DMS 273 treated with DMSO at 0.1 percent for 48 hours (cell line): ENCODE results near the gene TAS2R60.
"Not testable (repeated sequence)": the region's sequence is repeated elsewhere in the genome, so short reads cannot be mapped to it uniquely, and the experiment has no call there.

ENCODE experiments used
- DNase-seq: peaks from one replicate; lab custom pipeline; 2025; lab: John Stamatoyannopoulos, UW

Gene TAS2R60

DNA sequence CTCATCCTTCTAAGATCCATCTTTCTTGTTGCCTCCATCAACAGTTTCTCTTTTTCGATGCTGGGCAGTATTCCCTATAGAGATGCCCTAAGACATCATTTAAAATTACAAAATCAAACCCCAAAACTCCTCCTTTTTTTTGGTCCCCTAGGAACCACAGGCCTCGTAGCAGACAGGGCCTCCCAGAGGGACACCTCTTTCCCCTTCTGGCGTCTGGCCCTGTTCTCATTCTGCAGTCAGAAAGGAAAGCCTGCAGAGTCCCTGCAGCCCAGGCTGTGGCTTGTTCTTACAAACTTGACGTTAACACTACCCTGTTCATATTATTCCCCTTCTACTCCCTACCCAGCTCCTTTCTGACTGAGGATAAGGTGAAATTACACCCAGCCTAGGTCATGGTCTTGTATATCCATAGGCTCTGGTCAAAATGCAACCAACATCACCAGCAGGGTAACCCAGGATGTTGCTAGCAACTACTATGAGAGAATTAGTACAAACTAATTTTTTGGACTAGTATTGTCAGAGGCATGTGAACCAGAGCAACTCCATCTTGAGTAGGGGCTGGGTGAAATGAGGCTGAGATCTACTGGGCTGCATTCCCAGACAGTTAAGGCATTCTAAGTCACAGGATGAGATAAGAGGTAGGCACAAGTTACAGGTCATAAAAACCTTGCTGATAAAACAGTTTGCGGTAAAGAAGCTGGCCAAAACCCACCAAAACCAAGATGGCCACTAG lies 31.1 kb upstream of the TAS2R60 start:
- no peak for DNase-seq

DNA sequence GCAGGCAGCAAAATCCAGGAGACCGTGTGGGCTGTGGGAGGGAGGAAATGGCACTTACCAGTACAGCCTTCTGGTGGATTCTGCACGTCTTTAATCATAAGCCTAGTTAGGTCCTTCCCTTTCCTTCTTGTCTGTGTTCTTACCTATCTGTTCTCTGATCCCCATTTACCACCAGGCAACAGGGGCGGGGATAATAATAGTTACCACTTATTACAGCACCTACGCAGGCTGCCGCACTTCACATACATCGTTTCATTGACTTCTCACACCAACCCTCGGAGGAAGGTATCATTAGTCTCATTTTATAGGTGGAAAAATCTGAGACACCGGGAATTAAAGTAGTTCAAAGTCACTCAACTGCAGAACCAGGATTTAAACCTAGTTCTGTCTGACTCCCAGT lies 30.1 kb upstream of the TAS2R60 start:
- no peak for DNase-seq

DNA sequence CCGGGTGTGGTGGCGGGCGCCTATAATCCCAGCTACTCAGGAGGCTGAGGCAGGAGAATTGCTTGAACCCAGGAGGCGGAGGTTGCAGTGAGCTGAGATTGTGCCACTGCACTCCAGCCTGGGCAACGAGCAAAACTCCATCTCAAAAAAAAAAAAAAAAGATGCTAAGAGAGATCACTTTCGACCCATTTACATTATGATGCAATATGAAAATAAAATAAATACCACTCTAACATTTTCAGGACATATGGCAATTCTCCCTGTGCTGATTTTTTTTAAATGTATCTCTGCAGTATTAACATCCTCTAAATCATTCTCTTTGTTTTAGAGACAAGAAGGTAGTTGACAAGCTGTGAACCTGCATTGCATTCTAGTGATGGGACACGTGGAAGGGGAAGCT lies 28.0 kb upstream of the TAS2R60 start:
- DNase-seq, result not testable (repeated sequence)

DNA sequence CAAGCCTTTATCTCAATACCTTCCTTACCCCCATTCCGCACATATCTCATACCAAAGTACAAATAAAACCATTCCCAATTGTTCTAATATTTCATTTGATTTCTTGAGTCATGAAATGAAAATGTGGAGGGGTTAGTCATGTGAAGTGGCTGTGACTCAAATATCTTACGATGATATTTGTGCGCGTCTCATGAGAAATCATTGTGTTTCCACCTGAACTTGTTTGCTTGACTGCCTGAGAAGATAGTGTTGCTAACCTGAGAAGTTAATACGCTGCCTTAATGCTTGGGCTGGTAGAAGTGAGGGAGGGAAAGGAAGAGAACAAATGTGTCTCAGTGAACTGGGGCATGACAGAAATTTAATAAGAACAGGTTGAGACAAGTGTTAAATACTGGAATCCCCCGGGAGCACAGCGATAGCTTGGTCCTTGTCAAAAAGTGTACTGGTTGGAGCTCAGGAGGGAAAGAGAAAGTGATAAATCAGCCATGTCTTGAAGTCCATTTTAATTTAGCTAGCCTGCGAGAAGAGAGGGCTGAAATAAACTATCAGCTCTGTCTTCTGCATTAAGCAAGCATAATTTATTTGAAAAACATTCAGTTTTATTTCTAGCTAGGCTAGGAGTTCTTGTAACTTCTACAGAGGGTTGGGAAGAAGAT lies 27.4 kb upstream of the TAS2R60 start:
- DNase-seq, result no peak

DNA sequence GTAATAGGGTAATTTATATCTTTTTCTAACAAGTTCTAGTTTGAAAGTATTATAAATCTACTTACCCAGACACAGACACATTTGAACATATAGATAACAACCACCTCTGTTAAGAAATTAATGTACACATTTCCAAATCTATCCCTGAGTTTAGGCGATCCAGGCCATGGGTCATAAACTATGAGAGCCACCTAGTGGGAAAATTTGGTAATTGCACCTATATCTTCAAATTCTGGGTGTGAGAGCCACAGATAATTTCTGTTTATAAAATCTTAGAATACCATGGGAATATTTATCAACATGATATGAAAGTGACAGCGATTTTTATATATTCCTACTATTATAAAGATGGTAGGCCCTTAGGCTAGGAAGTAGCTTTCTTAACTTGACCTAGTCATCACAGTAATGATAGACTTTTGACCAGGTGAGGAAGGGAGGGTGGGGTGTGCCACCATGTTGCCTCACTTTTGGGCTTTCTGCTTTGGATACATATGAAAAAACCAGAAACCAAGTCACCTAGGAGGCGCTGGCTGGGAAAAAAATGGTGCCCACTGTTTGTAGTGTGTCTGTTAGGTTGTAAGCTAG lies 26.6 kb upstream of the TAS2R60 start:
- DNase-seq, result no peak

DNA sequence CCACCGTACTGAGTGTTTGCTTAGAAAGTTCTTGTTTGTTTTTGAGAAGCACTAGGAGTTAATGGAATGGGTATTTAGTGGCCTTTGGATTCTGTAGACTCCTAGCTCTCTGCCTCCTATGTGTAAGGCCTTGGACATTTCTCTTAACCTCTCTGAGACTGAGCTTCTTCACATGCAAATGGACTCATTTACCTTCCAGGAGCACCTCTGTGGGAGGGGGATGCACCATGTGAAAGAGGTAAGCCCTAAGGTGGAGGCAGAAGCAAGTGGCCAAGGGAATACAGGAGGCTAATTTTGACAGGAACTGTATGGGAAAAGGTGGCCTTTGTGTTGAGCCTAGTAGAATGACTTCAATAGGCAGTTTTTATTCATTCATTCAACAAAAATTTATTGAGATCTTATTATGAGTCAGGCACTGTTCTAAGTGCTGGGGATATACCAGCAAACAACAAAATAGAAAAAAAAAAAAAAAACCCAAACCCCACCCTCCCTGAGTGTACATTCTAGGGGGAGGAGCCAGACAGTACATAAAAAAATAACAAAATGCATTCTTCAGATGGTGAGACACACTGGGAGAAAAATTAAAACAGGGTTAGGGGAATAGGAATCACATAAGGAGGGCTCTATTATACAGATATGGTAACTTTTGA lies 25.4 kb upstream of the TAS2R60 start:
- no peak for DNase-seq

DNA sequence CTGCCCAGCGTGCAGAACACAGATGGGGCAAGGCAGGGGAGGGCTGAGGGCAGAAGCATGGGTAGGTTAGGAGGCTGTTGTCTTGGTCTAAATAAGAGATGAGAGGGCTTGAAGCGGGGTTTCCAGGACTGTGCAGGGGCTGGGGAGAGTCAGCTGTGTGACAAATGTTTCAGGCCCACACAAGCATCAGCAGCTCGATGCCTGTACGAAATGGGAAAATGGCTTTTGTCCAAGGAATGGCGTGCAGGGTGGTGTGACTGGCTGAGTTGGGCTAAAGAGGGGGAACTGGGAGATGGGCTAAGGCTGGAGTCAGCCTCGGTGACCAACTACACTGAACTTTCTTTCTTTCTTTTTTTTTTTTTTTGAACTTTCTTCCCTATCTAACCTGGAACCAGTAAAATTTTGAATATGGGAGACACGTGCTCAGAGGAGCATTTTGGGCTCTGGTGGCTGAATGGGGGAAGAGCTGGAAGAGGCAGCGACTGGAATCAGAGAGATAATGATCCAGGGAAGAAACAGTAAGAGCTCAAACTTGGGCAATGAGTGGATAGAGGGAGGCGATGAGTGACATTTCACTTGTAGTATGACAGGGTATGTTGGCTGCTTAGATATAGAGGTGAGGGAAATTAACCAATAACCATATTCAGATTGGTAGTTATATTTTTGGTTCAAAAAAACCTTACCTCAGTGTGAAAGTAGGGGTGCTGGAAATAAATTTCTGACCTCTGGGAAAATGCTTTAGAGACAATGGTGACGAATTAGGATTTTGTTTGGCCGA lies 24.4 kb upstream of the TAS2R60 start:
- DNase-seq, result no peak

DNA sequence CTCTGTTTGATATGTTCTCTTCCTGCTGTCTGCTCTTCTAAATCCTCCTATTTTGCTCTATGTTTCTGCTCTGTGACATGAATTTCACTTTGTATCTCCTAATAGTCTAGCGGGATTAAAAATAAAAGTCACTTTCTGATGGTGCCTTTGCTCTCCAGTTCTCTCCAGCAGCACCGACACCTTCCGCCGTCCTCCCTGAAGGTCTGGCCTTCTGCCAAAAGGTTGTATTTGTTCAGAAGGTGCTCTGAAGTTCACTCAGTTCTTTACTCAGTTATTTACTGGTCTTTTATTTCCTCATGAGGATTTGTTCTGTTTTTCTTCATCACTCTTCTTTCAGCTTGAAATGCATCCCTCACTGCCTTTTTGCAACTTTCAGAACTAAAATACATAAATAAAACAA lies 23.4 kb upstream of the TAS2R60 start:
- DNase-seq, result no peak

DNA sequence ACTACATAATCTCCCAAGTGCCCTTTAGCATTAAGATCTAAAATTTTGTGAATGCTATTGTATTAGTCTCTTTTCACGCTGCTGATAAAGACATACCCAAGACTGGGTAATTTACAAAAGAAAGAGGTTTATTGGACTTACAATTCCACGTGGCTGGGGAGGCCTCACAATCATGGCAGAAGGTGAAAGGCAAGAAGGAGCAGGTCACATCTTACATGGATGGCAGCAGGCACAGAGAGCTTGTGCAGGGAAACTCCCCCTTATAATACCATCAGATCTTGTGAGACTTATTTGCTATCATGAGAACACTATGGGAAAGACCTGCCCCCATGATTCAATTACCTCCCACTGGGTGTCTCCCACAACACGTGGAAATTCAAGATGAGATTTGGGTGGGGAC lies 22.6 kb upstream of the TAS2R60 start:
- DNase-seq, result not testable (repeated sequence)

DNA sequence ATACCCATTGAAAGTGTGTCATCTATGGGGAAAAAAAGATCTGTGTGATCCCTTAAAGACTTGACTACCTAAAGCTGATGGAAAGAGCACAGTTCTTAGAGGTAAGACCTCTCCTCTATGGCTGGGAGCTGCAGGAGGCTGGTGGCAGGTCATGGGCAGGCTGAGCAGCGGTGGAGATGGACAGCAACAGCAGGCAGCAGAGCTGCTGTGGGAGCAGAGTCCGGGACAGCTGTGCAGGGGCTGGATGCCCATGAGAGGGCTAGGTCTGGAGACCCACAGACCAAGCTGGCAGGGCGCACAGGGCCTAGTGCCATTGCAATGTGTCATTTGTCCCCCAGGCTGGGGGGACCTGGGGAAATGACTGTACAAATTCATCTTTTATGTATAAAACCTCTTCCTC lies 21.2 kb upstream of the TAS2R60 start:
- no peak for DNase-seq

DNA sequence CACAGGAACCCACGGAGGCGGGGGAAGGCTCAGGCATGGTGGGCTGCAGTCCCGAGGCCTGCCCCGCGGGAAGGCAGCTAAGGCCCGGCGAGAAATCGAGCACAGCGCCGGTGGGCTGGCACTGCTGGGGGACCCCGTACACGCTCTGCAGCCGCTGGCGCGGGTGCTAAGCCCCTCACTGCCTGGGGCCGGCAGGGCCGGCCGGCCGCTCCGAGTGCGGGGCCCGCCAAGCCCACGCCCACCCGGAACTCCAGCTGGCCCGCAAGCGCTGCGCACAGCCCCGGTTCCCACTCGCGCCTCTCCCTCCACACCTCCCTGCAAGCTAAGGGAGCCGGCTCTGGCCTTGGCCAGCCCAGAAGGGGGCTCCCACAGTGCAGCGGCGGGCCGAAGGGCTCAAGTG lies 18.8 kb upstream of the TAS2R60 start:
- not testable (repeated sequence) for DNase-seq

DNA sequence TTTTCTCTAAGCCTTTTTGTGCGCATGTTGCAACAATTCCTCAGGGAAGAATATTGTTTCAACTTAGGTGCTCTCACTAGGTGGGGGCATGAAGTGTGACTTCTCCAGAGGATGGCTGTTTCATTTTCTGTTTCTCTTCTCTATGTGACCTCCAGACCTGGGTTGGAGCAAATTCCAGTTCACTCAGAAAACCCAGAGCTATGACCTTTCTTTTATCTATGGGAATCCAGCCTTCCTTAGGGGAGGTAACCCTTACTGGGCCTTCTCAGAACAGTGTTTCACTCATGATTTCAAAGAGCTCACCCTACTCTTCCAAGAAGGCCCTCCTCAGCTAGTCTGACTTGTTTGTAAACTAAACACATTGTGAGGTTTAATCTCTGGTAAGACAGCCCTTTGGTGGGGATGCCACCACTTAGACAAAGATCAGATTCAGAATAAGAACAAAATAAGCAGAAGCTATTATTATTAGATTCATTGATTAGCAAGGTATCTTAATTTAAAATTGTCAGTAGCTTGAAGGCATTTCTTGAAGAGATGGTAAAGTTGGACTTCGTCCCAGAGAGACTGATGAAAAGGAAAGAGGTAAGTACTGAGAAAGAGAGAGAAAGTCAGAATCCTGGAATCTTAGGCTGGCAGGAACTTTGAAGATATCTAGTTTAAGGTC lies 16.6 kb upstream of the TAS2R60 start:
- no peak for DNase-seq

DNA sequence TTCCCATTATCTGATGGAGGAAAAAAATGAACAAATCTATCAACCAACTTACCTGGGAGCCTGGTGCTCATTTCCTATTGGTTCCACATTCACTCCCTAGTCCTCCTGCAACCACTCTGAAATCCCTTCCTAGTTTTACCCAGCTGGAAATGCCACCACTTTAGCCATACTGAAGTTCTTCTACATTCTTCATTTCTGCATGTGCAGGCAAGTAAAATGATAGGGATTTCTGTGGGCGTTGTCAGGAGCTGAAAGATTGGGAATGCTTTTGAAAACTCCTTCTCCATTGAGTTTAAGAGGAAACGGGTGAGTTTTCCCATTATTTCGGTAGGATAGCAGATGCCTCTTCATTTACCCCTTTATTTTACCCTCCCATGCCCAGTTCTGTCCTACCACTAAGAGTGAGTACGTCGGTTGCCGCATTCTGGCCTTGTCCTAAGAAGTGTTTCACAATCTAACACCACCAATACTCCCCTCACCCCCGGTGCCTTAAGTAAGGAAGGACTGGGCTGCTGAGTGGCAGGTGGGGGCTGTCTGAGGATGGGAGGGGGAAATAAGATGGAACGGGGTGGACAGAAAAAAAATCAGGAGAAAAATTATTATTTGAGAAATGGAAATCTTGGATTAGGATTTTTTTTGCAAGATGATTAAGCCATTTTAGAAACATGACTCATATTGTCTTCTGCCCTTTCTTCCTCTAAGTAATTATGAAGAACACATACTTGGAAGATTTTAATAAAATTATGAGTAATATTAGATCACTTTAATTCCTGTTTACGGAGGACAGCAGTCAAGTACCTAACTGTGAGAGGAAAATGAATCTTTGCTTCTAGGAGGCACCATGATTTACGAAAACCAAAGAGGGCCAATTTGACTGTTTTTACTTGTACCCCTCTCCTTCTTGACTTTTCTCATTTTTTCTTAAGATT lies 13.2 kb upstream of the TAS2R60 start:
- no peak for DNase-seq

DNA sequence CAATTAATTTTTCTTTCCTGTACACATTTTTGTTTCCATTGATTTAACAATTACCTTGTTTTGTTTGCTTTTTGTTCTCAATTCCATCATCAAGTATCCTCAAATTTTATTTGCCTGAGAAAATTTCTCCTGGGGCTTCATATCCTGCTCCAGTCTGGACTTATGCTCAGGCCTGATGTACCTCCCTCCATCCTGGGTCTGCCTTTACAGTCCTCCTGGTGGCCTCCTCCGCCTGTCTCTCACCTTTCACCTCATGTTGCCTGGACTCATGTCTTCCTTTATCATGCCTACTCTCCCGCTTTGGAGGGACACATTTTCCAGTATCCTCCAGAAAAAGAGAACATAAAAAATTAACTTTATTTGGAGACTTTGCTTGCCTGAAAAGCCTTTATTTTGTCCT lies 12.1 kb upstream of the TAS2R60 start:
- no peak for DNase-seq

DNA sequence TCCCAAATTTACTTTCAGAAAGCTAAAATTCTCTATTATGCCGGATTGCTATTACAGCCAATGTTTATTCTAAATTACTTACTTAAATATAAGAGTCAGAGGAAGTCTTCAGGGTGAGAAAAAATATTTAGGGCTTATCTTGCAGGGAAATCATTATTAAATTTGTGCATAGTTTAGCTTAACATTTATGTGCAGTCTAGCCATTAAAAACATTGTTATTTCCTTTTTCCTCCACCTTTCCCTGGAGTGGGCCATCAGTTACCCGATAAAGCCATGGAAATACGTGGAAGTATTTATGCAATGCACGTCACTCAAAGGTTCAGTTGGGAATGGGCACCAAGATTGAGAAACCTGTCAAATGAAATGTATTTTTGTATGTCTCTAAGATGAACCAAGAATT lies 9.5 kb upstream of the TAS2R60 start:
- DNase-seq, result no peak

DNA sequence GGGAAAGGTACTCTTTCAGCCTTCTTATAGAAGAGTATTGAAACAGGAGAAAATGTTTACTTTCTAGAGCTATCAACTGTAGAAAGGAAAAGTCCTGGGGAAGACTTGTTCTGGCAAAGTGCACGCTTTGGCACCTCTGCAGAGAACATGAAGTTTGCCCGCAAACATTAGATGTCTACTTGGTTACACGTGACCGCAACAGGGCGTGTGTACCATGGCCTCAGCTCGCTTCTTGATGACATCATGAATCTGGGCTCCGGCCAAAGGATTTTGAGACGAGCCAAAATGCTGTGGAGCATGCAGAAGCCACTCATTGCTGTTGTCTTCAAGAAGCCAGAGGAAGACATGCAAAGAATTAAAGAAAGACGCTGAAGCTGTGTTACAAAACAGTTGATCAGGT lies 8.6 kb upstream of the TAS2R60 start:
- DNase-seq, result no peak

DNA sequence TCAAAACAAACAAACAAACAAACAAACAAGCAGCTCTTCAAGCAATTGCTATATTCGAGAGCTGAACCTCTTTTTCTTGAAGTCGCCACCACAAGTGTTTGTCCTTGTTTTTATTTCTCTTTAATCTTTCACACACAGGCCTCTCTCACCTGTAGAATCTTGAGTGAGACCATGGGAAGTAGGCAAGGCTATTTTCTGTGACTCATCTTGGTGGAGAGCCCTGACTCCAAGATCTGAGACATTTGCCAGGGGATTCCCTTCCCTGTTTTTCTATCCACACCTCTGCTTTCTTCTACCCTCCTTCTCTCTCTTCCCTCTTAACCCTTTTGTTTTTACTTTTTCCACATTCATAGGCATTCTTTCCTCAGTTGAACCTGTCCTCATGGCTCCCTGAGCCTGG lies 8.0 kb upstream of the TAS2R60 start:
- no peak for DNase-seq

DNA sequence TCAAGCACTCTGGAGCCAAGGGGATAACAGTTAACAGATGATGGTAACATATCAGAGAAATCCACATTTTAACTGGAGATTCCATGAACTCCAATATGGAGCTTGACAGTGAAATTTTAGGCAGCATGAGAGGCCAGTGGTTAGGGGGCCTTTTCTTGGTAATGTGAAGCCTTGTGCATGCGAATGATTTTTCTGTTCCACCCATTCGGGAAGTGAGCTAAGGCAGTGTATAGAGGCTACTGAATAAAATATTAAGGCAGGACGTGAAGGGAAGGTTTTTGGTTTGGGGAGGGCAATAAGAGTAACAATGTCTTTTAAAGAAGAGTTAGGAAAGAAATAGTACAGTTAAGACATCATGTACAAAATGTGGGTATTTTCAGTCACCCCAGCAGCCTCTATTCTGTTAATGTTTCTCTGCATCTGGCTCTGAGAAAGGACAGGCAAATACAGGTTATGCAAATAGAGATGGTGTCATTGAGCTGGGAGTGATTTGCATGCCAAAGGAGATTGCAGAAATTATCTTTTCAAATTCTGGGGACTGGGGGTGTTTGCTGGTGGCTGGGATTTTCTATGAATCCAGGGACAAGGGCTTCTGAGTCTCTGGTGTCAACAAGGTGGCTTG lies 6.8 kb upstream of the TAS2R60 start:
- DNase-seq, result no peak

DNA sequence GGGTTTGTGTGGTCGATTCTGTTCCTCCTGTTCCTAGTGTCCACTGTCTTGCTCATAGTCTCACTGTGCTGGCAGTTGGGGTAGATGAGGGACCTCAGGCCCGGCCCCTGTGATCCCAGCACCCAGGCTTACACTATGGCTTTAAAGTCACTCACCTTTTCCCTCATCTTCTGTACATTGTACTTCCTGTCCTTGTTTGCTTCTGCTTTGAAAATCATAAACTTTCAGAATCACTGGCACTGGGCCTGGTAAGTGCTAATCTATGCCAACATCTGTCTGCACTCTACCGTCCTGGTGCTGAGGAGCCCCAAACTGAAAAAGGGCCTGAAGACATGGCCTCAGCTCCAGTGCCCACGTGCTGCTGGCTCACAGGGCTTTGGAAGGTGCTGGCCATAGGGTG lies 5.7 kb upstream of the TAS2R60 start:
- DNase-seq, result no peak

DNA sequence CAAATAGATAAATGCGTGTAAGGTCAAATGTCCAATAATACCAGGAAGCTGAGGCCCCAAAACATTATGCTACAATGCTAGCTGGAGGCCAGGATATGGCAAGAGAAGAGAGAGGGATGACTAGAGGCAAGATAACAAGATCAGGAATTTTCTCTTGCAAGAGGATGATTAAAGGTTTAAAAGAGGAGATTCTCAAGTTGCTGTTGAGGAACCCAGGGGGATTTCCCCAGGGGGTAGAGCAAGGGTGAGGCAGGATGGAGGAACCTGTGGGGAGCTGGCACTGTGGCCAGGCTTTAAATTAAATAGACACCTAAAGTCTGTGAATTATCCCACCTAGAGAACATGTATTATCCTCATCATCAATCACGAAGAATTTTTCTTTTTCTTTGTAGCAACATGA lies 3.4 kb upstream of the TAS2R60 start:
- DNase-seq, result no peak
